ENCODE results near the gene ANXA3.
"Not testable (repeated sequence)": the region's sequence is repeated elsewhere in the genome, so short reads cannot be mapped to it uniquely, and the experiment has no call there.

ANXA3 gene

DNA sequence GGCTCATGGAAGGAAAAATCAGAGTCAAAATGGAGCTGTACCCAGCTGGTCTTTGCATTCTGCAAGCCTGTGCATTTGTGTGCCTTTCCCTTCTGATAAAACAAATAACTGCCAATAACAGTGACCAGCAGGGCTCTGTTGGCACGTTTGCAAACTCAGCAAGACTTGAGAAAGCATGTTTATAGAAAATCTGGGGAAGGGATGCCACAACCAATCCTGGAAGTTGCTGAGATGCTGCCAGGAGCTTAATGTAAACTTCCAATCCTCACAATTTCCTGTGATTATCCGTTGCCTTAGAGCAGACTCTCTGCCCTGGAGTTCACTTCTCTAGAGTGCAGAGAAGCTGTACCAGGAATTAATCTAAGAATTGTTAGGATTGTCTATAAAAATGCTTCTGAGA lies 6.9 kb upstream of the ANXA3 start:
- DNase-seq, result no peak

DNA sequence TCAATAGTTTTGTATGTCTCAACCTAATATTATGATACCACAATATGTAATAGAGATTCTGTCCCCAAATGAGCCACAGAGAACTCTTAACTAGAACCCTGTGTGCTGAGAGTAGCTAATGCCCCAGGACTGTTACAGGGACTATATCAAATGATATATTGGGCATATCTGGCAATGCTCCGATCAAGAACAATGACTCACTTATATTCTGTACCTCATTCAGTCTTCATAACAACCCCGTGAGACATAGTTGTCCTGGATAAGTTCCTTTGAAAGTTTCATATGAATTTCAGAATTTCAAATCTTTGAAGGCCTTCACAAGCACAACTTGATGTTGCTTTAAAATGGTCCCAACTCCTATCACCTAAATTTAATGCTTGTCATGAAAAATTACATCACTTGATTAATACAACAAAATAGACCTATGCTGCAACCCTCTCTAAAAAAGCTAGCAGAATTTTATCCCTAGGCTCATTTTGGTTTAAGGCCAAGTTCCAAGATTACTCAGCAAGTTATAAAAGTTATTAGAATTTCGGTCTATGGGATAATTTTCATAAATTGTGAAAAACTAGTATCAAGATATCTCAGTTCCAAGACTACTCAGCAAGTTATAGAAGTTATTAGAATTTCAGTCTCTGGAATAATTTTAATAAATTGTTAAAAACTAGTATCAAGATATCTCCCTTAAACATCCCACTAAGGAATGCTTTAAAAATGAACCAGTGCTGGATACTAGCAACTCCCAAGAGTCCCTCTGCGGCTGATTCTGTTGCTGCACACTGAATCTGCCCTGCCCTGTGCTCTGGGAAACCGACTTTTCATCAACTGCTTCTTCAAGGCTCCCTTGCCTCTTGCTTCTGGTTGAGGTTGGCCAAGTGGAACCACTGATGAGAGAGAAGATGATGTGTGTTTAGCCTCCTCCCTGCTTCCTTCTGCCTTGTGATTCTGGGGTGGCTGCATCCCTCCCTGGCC lies 6.0 kb upstream of the ANXA3 start:
- DNase-seq, result no peak

DNA sequence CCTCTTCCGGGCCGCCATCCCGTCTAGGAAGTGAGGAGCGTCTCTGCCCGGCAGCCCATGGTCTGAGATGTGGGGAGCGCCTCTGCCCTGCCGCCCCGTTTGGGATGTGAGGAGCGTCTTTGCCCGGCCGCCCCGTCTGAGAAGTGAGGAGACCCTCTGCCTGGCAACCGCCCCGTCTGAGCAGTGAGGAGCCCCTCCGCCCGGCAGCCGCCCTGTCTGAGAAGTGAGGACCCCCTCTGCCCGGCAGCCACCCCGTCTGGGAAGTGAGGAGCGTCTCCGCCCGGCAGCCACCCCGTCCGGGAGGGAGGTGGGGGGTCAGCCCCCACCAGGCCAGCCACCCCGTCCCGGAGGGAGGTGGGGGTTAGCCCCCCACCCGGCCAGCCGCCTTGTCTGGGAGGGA lies 3.7 kb upstream of the ANXA3 start:
- DNase-seq, result not testable (repeated sequence)

DNA sequence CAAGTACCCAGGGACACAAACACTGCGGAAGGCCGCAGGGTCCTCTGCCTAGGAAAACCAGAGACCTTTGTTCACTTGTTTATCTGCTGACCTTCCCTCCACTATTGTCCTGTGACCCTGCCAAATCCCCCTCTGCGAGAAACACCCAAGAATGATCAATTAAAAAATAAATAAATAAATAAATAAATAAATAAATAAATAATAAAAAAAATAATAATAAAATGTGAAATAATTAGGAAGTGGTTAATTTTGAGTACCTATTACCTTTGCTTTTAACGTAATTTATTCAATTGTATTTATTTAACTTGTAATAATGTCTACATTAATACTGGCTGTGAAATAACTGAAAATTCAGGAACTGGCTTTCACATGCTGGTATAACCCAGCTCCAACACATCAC lies 2.7 kb upstream of the ANXA3 start:
- not testable (repeated sequence) for DNase-seq

DNA sequence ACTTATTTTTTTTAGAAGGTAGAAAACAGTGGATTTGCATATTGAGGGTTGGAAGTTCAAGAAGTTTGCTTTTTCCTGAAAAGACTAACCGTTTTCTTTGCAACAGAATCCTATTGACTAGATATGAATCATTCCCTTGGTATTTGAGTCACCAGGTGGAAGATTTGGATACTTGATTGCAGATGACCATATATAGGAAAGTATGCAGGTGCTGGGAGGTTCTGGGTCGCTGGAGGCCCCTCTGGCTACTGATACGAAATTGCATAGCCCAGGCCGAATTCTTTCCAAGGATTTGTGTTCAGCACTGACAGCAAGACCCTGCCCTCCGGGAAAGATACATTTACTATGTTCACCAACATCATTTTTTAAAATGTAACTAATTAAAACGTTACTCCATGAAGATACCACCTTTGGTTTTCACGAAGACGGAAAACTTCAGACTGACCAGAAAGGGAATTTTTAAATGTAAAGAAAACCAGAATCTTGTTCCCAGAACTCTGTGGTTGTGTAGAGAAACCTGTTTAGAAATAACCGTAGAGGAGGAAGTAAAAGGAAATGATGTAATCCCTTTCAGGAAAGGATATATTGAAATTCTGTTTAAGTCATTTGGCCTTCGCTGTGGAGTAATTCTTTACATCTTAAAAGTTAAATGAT lies 946 bp downstream of the ANXA3 start:
- DNase-seq, result peak; percentile 36

DNA sequence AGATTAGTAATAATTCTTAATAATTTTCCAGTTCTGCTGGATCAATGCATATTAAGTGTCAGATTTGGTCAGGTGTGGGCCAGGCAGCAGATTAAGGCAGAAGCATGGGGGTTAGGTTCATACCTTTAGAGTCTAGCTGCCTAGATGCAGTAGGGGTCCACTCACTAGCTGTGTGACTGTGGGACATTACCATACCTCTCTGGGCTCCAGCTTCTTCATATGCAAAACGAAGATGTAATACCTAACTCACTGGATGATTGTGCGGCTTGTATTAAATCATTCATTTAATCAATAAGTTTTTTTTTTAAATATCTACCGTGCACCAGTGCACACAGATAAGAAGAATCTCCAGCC lies 1.4 kb downstream of the ANXA3 start:
- no peak for DNase-seq

DNA sequence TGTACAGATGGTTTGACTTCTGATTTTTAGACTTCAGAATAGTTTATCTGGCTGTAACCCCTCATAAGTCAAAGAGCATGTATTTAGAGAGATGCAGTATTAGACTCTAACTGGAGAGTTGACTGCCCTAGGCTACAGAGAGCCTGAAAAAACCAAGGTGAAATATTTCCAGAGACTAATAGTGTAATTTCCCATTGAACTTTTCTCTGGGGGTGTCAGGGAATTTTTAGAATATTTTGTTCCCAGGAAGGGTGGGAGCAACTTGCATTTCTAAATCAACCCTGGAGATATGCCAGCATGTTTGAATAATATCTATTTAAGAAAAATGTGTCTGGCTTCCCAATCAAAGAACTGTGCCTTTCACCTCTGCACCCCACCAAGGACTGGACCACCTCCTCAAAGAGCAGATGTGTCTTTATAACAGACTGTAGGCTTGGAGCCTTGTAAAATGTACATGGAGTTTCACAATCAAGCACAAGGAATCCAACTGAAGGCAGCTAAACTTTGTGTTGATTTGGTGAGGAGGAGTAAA lies 2.0 kb downstream of the ANXA3 start:
- no peak for DNase-seq

DNA sequence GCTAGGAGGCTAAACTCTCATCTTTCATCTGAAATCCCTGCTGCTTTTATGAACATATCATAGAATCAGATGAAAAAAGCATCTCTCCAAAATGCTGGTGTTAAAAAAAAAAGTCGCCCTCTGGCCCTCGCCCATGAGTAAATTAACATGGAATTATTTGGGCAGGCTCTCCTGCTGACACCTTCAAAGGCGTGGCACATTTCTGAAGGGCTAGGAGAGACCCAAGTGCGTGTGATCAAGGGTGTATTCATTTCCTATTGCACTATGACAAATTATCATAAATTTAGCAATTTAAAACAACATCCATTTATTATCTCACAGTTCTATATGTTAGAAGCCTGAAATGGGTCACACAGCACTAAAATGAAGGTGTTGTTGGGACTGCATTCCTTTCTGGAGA lies 5.1 kb downstream of the ANXA3 start:
- no peak for DNase-seq

DNA sequence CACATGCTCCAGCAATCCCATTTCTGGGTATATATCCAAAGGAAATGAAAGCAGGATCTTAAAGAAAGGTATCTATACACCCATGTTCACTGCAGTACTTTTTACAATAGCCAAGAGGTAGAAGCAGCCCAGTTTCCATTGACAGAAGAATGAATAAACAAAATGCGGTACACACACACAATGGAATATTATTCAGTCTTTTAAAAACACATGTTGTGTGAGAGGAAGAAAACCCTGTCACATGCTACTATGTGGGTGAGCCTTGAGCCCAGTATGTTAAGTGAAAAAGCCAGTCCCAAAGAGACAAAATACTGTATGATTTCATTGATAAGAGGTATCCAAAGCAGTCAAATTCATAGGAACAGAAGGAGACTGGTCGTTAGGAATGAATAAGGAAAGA lies 6.3 kb downstream of the ANXA3 start:
- no peak for DNase-seq

DNA sequence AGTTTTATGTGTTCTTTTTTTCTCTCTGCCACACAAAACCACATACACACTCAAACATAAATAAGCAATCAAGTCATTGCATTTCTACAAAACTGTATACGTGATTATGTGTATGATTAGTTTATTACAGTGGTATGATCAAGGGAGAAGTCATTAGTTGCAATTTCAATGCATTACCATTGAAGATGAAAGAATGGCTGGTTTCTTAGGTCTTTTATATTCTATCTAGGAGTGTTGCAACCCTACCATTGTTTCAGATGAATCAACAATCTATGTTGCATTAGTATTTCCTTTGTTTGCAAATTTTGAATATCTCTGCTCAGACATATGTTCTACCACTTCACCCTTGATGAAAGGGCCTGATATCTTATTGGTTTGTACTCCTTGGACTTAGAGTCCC lies 6.8 kb downstream of the ANXA3 start:
- no peak for DNase-seq

DNA sequence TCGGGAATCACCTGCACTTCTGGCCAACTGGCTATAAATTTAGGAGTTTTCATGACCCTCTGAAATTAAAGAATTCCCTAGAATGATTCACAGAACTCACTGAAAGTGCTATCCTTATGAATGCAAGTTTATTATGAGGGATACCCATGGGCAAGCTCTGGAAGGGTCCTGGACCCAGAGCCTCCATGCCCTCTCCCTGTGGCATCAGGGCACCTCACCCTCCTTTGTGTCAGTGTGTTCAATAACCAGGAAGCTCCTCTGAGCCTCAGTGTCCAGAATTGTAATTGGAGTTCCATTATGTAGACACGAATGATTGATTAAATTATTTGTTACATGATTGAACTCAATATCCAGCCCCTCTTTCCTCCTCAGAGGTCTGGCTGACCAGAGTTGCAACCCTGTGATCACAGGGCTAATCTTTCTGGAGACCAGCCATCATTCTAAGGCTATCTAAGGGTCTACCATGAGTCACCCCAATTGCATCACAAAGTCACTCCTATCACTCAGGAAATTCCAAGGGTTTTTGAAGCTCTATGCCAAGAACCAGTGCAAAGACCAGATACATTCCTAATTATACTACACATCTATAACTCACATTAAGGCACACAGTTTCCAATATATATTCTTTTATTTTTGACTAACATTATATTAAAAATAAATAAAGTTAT lies 8.9 kb downstream of the ANXA3 start:
- DNase-seq, result no peak

DNA sequence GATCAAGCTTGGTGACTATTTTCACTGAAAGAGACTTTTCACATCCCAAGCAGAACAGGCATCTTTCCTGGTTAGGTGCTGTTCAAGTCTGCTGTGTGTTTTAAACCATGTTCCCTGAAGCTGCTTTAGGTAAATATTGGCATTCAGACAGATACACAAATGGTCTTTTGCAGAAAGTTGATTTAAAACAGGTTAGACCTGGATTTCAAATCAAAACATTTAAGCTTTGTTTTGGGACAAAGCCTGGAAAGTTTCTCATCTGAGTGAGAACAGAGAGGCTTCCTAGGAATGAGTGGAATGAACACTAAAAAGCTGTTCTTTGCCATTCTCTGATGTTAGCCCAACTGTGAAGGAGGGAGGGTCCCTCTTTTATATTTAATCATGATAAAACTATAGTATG lies 10.1 kb downstream of the ANXA3 start:
- no peak for DNase-seq

DNA sequence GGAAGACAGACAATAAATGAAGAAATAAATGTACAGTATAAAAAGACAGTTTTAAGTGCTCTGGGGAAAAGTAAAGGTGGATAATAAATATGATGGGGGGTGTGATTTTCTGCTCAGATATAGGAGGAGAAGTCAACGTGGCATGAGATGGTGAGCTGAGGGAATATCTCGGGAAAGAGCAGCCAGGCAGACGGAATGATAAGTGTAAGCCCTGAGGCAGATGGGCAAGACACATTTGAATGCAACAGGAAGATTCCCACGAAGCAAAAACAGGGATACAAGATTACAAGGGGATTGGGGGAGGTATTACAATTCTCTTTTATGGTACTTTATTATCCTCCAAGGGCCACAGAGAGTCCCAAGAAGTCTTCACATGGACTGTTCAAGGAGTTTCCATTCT lies 11.1 kb downstream of the ANXA3 start:
- DNase-seq, result no peak

DNA sequence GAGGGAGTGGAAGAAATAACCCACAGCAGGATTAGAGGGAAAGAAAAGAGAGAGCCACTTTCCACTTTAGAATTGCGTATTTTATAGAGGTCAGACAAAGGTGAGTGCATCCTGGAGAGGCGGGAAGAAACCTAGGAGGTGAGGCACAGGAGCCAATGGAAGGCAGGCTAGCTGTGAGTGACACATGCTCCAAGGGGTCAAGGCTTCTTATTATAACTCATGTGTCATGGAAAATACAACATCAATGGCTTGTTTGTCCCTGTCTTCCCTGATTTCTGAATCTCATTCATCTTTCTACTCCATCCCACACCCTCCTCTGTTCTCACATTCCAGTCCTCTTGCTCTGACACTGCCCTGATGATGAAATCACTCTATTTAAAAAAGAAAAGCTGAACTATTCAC lies 14.4 kb downstream of the ANXA3 start:
- DNase-seq, result no peak

DNA sequence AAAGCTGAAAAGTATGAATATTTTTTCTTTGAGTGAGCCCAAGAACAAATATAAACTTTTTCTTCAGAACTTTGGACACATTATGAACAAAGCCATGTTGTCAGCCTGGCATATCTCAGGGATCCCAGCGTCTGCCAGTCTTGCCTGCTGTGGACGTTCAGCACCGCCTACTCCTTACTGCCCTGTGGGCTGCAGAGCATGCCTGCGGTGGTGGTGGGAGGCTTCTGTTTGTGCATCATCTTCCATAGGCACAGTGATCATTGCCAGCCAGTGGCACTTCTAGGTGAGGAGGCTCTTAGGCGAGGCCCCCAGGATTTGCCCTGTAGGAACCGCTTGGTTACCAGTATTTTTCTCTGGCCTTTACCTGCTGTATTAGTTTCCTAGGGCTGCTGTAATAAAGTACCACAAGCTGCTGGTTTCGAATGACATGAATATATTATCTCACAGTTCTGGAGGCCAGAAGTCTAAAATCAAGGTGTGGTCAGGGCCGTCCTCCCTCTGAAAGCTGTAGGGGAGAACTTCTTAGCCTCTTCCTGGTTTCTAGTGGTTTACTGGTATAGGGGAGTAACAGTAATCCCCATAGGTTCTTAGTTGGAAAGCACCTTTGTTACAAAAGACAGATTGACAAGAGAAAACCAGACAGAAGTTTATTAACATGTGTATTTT lies 15.4 kb downstream of the ANXA3 start:
- peak; percentile 8 for DNase-seq

DNA sequence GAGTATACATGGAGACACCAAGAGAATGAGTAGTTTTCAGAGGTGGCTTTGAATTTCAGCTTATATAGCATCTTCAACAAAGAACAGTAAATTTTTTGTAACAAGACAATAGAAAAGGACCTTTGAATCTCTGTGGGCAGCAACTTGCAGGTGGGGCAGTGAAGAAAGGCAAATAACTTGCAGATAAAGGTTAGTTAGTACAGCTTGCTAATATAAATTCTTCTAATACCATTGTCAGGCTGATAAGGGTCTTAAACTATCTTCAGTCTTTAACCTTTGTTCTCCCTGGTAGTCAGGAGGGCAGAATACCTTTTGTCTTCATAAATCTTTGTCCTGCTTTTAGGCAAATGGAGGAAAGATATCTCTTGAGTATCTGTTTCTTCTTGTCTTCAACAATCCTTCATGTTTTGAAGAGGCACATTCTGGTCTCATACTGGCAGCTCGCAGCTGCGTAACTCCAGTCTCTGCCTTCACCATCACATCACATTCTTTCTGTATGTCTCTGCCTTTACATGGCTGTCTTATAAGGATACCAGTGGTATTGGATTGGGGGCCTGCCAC lies 16.0 kb downstream of the ANXA3 start:
- no peak for DNase-seq

DNA sequence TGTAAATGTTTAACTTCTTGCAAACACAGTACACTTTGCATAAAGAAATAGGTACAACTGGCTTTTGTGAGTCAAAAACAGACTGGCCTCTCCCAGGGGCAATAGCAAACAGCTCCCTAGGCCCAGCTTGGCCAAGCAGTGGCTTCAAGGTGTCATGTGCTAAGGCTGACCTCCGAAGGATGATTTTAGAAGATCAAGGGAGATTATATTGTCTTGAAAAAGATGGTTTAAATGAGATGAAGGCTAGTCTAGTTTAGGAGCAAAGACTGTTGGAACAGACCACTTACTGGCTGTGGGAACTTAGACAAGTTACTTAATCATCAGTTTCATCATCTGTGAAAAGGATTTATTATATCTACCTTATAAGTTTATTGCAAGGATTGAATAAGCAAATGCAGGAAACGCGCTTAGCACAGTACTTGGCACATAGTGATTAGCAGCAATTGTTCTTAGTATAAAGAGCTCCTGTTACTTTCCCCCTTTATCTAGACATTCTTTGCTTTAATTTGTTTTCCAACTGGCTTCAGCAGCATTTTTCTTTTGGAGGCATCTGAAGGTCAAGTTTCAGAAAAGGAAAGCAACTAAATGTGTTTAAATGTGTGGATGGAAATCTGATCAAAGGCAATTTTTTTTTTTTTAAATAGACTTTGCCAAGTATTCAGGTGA lies 17.2 kb downstream of the ANXA3 start:
- DNase-seq, result no peak

DNA sequence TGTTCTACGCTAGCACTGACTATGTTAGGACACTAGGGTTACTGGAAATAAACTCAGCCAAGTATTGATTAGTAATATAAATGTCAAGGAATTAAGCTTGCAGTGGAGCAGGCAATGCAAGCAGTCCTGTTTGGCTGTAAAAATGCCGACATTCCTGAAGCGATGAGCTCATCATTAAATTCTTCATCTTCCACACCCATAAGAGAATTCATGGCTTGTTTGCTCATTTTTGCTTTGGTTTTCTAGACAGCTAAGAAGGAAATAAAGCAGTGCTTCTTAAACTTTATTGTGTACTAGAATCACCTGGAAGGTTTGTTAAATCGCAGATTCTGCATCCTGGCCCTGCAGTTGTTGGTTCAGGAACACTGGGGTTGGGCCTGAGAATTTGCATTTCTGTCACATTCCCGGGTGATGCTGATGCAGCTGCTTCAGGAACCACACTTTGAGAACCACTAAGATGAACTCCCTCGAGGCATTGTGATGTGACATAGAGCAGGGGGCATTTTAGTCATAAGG lies 17.8 kb downstream of the ANXA3 start:
- no peak for DNase-seq

DNA sequence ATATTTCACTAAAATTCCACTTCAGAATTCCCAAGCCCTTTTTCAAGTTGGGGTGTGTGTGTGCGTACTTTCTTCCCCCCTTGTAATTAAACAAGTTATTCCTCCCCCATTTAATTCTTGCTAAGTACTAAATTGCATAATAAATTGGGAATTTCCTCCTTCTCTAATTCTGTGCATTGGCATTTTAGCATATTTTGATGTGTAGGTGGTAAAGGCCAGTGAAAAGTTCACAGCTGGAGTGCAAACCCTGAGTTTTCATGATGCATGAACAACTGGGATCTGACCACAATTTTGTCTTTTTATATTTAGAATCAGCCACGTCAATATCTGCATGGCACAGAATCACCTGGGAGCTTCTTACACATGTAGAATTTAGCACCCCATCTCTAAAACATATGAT lies 18.5 kb downstream of the ANXA3 start:
- no peak for DNase-seq

DNA sequence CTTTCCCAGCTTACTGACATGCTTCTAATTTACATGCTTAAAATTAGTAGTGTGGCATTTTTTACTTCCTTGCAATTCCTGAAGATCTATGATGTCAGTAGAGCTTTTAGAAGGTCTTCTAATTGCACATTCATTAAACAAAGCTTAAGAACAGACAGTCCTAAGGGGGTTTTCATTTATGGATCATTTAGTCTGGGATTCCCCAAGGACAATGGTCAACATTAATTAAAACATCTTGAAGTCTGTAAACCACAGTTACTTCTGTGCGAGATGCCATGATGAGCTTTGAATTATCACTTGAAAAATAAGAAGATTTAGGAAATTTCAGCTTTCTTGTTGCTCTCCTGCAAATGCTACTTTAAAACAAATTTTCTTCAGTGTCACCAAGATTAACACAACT lies 20.2 kb downstream of the ANXA3 start:
- DNase-seq, result no peak

DNA sequence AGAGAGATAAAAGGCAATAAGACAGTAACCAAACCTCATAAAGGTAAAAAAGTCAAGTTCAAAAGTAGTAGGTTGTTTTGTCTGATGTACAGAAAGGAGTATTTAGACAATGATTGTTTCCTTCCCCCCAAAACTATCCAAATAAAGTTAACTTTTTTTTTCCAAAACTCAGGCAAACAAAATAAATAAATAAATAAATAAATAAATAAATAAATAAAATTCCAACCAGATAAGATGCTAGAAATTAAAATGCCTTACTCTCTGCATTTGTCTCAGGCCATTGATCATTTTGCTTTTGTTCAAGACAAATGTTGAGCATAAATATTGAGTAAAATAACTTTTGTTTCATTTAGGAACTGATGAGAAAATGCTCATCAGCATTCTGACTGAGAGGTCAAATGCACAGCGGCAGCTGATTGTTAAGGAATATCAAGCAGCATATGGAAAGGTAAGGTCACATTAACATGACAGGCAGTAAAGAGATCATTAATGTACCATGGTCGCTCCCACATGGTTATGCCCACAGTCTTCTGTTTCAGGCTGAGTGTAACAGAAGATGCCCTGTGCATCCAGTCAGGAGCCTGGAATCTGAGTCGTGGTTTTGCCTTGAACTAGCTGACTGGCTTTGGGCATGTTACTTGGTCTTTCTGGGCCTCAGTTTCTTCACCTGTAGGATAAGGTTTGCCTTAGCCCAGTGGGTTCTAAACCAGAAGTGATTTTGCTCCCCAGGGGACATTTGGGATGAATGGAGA lies 27.3 kb downstream of the ANXA3 start:
- DNase-seq, result no peak

All from NCI-H526 treated with DMSO at 0.1 percent for 48 hours (cell line).